ENCODE measurements around the gene SPATA2L. TPM values are rescaled to one million over a fixed set of nuclear protein-coding genes. Genes with fewer than 3 reads are reported as not detected.

The SPATA2L gene
- total RNA-seq, 2 donors from 2014 or later = 4.4 to 5.0 TPM

GRCh38 chr16:89733322-89733721, 31.8 kb upstream of the SPATA2L start:
- Mint-ChIP-seq H3K9me3 (no peaks in the 10 kb centered on the region), H3K36me3 (ENCODE audit: low read depth) (peaks cover 98% of the 10 kb centered on the region), H3K27me3 (no peaks in the 10 kb centered on the region), H3K27ac (no peak overlapping the region), H3K4me1 (peaks cover 10% of the 10 kb centered on the region), H3K4me3 (no peak overlapping the region)
- no peak for ATAC-seq (replicated peaks)

- Mint-ChIP-seq H3K4me1 (peaks cover 9% of the 10 kb centered on the region), H3K27ac (peak overlapping the region; percentile 31), H3K36me3 (ENCODE audit: low read depth) (peaks cover 97% of the 10 kb centered on the region), H3K4me3 (no peak overlapping the region), H3K27me3 (no peaks in the 10 kb centered on the region), H3K9me3 (no peaks in the 10 kb centered on the region)
- no peak for ATAC-seq (replicated peaks)
Measured at GRCh38 chr16:89732918-89733242, 31.4 kb upstream of the SPATA2L start.

GRCh38 chr16:89732142-89732917, 30.8 kb upstream of the SPATA2L start:
- H3K9me3 Mint-ChIP-seq = no peaks in the 10 kb centered on the region
- no peak for ATAC-seq (replicated peaks)
- H3K27me3 Mint-ChIP-seq = no peaks in the 10 kb centered on the region
- H3K4me1 Mint-ChIP-seq = peaks cover 5% of the 10 kb centered on the region
- H3K27ac Mint-ChIP-seq = peak overlapping the region; percentile 31
- no peak overlapping the region for H3K4me3 Mint-ChIP-seq
- peaks cover 97% of the 10 kb centered on the region for H3K36me3 Mint-ChIP-seq (ENCODE audit: low read depth)

- Mint-ChIP-seq H3K4me3 (no peak overlapping the region), H3K36me3 (ENCODE audit: low read depth) (peaks cover 88% of the 10 kb centered on the region), H3K4me1 (peaks cover 5% of the 10 kb centered on the region), H3K27me3 (no peaks in the 10 kb centered on the region), H3K27ac (no peak overlapping the region), H3K9me3 (no peaks in the 10 kb centered on the region)
- ATAC-seq (replicated peaks) = no peak
Measured at GRCh38 chr16:89730610-89731234, 29.2 kb upstream of the SPATA2L start.

GRCh38 chr16:89729863-89730593, 28.5 kb upstream of the SPATA2L start:
- no peaks in the 10 kb centered on the region for H3K9me3 Mint-ChIP-seq
- ATAC-seq (replicated peaks) = no peak
- peaks cover 81% of the 10 kb centered on the region for H3K36me3 Mint-ChIP-seq (ENCODE audit: low read depth)
- H3K27ac Mint-ChIP-seq = peak overlapping the region; percentile 71
- no peak overlapping the region for H3K4me3 Mint-ChIP-seq
- peaks cover 5% of the 10 kb centered on the region for H3K4me1 Mint-ChIP-seq
- no peaks in the 10 kb centered on the region for H3K27me3 Mint-ChIP-seq

- H3K27ac Mint-ChIP-seq = no peak overlapping the region
- H3K9me3 Mint-ChIP-seq = no peaks in the 10 kb centered on the region
- ATAC-seq (replicated peaks) = no peak
- H3K4me1 Mint-ChIP-seq = peaks cover 5% of the 10 kb centered on the region
- no peaks in the 10 kb centered on the region for H3K27me3 Mint-ChIP-seq
- no peak overlapping the region for H3K4me3 Mint-ChIP-seq
- peaks cover 81% of the 10 kb centered on the region for H3K36me3 Mint-ChIP-seq (ENCODE audit: low read depth)
Measured at GRCh38 chr16:89729293-89729692, 27.8 kb upstream of the SPATA2L start.

- Mint-ChIP-seq H3K4me3 (peak overlapping the region; percentile 15), H3K4me1 (peaks cover 17% of the 10 kb centered on the region), H3K9me3 (no peaks in the 10 kb centered on the region), H3K36me3 (ENCODE audit: low read depth) (peaks cover 81% of the 10 kb centered on the region), H3K27ac (peak overlapping the region; percentile 62), H3K27me3 (no peaks in the 10 kb centered on the region)
- no peak for ATAC-seq (replicated peaks)
Measured at GRCh38 chr16:89727406-89728120, 26.1 kb upstream of the SPATA2L start.

GRCh38 chr16:89723279-89724250, 22.1 kb upstream of the SPATA2L start:
- Mint-ChIP-seq H3K36me3 (ENCODE audit: low read depth) (peaks cover 46% of the 10 kb centered on the region), H3K27ac (peak overlapping the region; percentile 82), H3K4me3 (peak overlapping the region; percentile 86), H3K9me3 (no peaks in the 10 kb centered on the region), H3K4me1 (peaks cover 12% of the 10 kb centered on the region), H3K27me3 (no peaks in the 10 kb centered on the region)
- ATAC-seq (replicated peaks) = peak; percentile 43

GRCh38 chr16:89722392-89723278, 21.1 kb upstream of the SPATA2L start:
- H3K4me1 Mint-ChIP-seq = peaks cover 20% of the 10 kb centered on the region
- H3K9me3 Mint-ChIP-seq = no peaks in the 10 kb centered on the region
- peak; percentile 34 for ATAC-seq (replicated peaks)
- no peaks in the 10 kb centered on the region for H3K27me3 Mint-ChIP-seq
- H3K27ac Mint-ChIP-seq = peak overlapping the region; percentile 82
- peak overlapping the region; percentile 86 for H3K4me3 Mint-ChIP-seq
- peaks cover 38% of the 10 kb centered on the region for H3K36me3 Mint-ChIP-seq (ENCODE audit: low read depth)

- ATAC-seq (replicated peaks) = peak; percentile 42
- Mint-ChIP-seq H3K27ac (no peak overlapping the region), H3K9me3 (no peaks in the 10 kb centered on the region)
Measured at GRCh38 chr16:89721546-89722391, 20.3 kb upstream of the SPATA2L start.

GRCh38 chr16:89720813-89721545, 19.5 kb upstream of the SPATA2L start, which contains the start of the genes VPS9D1 and ZNF276:
Gene VPS9D1 (minus strand): TSS chr16:89720898. CDS start chr16:89720861, 37 bp downstream.
Gene ZNF276 (plus strand): TSS chr16:89721537. CDS start chr16:89721641, 104 bp downstream.
- H3K36me3 Mint-ChIP-seq (ENCODE audit: low read depth) = peaks cover 28% of the 10 kb centered on the region
- peaks cover 21% of the 10 kb centered on the region for H3K4me1 Mint-ChIP-seq
- ATAC-seq (replicated peaks) = peak; percentile 63
- H3K4me3 Mint-ChIP-seq = peak within 1 kb of the TSS; percentile 86
- no peaks in the 10 kb centered on the region for H3K9me3 Mint-ChIP-seq
- peak within 1 kb of the TSS; percentile 82 for H3K27ac Mint-ChIP-seq
- no peaks in the 10 kb centered on the region for H3K27me3 Mint-ChIP-seq

More at GRCh38 chr16:89721546-89722391, 20.3 kb upstream of the SPATA2L start:
- Mint-ChIP-seq H3K4me3 (peak overlapping the region; percentile 86), H3K36me3 (ENCODE audit: low read depth) (peaks cover 29% of the 10 kb centered on the region), H3K27me3 (no peaks in the 10 kb centered on the region), H3K4me1 (peaks cover 21% of the 10 kb centered on the region)
